Inferior parietal cortex (tissue), 1 donor: ENCODE data around the gene PPP1R12B.
"Not testable (repeated sequence)": the region's sequence is repeated elsewhere in the genome, so short reads cannot be mapped to it uniquely, and the experiment has no call there.

Experiments
- DNase-seq: peaks from one replicate; pipeline ENCODE4 v3.0.0-alpha.2; 2016; ENCODE audit errors: extremely low spot score

Gene PPP1R12B

GRCh38 chr1:202579806-202580205 lies 231.3 kb downstream of the PPP1R12B start:
- no peak for DNase-seq

DNA sequence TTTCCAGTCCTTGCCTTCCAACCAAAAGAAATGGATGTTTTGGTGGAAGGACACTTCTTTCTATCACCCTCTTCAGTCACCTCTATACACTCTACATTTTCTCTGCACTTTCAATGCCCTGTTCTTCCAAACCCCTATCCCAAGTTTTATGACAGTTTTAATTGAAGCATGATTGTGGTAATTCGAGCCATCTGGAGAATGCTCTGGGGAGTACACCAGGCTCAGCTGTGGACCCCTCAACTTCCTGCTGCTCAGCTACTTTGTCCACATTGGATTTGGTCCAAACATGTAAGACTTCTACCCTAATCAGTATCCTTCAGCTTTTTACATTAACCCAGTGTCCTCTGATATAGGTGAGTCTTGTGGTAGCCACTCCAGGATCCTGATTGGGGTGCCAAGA lies 232.1 kb downstream of the PPP1R12B start:
- no peak for DNase-seq

- not testable (repeated sequence) for DNase-seq
Observed at GRCh38 chr1:202582350-202582749, 233.9 kb downstream of the PPP1R12B start.

DNA sequence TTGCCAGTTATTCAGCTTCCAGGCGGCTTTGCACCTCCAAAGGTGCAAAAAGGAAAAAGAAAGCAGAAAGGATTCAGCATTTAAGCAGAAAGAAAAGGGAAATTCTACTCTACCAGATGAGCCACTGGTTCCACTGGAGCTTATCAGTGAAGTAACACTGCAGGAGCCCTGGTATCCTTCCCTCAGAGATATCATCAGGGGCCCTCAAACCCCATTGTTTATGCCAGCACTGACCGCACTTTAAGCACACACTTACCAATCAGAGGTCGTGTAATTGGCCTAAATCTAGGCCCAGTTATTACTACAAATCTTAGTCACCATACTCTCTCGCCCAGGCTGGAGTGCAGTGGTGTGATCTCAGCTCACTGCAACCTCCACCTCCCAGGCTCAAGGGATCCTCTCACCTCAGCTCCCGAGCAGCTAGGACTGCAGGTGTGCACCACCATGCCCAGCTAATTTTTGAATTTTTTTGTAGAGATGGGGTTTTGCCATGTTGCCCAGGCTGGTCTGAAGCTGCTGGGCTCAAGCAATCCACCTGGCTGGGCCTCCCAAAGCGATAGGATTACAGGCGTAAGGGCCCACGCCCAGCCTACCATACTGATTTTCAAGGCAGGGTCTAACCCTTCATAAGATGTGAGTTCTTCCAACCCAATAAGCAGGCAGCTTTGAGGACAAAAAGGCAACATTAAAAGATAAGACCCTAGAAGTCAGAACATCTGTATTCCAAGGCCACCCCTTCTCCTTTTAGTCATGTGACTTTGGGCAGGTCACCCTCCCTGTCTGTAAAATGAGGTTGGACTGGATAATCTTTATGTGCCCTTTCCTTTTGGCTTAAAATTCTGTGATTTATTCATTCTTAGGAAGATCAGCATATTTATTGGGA lies 236.4 kb downstream of the PPP1R12B start:
- DNase-seq: no peak

DNA sequence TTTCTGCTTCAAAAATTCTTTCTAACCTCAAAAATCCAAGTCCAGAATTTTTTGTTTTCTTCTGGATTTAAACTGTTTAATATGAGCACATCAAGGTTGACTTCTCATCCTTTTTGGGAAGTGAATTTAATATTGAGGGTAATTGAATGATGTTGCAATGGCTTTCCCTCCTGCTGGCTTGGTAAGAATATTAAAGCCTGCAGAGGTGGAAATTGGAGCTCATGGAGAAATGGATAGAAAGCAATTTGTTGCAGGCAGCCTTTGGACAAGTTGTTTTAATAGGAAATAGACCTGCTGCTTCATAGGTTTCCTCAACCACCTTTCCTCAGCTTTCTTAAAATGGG lies 237.1 kb downstream of the PPP1R12B start:
- DNase-seq: no peak

DNA sequence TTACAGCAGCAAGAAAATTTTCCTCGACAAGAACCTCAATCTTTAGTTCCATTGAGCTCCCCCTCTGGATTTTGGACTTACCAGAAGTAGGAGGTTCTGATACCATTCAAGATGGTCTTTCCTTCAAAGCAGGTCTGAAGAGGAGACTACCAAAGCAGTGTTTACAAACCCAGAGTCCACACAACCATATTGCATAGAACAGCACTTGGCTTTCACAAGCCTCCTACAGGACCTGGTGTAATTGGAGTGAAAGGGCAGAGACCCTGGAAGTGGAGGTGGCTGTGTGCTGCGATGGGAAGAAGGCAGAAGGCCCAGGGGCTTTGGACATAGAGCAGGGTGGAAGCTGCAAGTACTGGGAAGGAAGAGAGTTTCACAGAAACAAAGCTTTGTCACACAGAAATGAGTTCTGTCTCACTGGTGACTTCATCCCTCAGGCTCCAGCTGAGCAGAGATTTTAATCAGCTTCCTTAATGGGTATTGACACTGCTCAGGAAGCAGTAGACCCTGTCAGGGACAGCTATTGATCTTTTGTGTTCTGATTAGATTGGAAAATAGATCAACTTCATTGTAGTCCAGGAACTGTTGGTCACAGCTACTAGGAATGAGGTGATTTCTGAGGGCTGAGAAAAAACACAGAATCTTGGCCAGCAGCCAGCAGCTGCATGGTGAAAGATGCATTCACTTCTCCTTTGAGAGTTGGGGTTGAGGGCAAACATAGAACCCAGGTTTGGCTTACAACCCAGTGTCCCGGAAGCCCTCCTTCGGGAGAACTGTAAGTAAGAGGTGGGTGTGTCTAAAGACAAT lies 237.7 kb downstream of the PPP1R12B start:
- DNase-seq: peak; percentile 20

- no peak for DNase-seq
Observed at GRCh38 chr1:202586871-202587270, 238.4 kb downstream of the PPP1R12B start.

- no peak for DNase-seq
Observed at GRCh38 chr1:202587859-202588485, 239.5 kb downstream of the PPP1R12B start.

- DNase-seq: no peak
Observed at GRCh38 chr1:202588503-202589189, 240.1 kb downstream of the PPP1R12B start.

DNA sequence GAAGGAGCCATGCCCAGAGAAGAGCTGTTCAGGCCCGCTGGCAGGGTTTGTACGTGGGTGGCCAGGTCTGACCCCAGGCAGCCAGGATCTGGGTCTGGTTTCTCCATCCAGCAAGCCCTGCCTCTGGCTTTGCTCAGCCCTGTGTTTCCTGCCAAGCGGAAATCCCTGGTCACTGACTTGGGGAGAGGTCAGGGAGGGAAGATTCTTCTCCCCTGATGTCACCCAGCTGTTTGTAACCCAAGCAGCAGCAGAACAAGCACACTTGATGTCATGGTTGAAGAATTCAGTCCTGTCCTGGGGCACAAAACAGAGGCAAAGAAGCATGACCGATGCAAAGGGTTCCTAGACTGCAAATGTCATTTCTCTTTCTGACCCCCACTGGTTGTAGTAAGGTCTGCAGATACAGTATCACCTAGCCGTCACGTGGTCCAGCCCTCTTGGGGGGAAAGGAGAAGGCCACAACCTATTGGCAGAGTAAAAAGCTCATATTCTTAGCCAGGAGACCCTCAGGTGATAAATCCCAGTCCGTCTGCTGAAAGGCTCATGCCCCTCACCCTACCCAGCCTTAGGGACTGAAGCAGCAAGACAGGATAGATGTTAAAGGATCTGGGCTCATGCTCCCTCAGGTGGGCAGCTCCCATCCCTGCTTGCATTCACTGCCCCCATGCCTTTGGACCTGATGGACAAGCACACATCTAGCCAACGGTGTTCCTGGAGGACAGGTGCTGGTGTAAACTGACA lies 240.9 kb downstream of the PPP1R12B start:
- DNase-seq: no peak

DNA sequence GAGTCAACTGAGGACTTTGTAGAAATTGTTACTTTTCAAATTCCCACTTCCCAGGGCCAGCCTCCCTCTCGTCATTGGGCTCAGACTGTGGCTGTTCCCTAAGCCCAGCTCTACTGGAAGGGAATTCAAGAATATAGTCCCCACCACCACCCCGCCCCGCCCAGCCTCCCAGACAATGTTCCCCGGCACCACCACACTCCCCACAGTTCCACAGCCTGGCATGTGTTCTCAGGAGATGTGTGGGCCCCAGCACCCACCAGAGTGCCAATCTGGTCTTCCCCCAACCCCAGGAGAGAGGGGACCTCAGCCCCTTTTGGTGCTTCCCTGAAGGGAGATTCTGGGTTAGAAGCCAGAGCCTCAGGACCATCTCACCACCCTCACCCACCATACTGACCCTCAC lies 241.6 kb downstream of the PPP1R12B start:
- no peak for DNase-seq

GRCh38 chr1:202590975-202591411 lies 242.5 kb downstream of the PPP1R12B start:
- no peak for DNase-seq

DNA sequence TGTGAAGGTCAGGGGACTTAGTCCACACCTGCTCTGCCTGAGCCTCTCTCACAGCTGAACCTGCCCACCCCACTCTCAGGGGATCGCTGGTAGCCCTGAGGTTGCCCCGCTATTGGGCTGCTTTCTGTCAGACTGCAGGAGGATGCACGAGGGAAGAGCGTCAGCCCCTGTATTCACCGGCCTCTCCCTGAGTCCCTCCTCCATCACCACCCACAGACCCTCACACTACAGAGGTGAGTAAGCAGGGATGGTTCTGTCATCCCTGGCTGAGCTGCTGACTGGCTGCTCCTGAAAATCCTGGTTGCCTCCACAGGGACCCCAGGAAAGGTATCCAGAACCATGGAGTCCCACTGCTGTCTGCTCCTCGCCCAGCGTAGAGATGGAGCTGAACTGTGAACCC lies 243.0 kb downstream of the PPP1R12B start:
- DNase-seq: no peak

DNA sequence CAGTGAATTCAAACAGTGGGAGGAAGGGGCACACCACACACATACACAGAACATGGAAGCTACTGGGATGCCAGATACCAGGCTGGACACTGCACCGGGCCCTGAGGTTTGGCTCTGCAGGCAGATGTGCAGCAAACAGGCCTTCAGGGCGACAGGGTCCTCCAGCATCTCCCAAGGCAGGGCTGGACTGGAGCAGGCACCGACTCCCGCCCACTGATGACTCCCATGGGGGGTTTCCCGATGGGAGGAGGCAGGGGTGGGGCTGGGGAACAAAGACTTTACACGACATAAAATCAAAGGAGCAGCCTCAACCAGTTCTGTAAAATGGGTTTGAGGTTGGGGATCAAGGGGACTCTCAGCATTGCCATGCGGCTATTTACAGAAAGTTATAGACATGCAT lies 243.6 kb downstream of the PPP1R12B start:
- DNase-seq: no peak

DNA sequence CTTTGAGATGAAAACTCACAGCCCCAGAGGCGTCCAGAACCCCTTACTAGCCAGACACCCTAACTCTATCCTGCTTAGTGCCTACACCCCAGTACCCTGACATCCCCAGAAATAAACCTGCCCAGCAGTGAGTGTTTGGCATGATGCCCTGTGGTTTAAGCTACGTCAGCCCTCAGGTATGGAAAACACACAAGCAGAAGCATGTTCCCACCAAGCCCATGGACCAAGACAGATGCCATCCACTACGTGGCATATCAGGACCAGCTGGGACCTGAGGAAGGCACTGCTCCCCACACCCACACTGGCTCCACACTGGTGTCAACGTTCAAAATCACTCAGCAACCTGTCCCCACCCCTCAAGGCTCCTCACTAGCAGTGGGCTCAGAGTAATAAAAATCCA lies 245.3 kb downstream of the PPP1R12B start:
- no peak for DNase-seq

DNA sequence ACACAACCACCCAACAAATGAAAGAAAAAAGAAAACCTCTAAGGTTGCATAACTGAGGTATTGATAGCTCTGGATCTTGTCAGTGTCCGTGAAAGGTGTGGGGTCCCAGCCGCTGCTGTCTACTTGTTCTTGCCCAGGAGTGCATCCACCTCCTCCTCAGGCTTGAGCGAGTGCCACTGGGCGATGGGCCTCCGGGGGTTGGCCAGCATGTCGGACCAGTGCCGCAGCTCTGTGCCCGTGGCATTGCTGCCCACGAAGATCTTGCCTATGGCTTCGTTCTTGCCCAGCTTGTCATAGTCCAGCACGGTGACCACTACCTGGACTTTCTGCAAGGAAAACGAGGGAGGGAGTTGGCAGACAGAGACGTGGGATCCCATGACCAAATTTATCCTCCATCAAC lies 248.1 kb downstream of the PPP1R12B start:
- no peak for DNase-seq

DNA sequence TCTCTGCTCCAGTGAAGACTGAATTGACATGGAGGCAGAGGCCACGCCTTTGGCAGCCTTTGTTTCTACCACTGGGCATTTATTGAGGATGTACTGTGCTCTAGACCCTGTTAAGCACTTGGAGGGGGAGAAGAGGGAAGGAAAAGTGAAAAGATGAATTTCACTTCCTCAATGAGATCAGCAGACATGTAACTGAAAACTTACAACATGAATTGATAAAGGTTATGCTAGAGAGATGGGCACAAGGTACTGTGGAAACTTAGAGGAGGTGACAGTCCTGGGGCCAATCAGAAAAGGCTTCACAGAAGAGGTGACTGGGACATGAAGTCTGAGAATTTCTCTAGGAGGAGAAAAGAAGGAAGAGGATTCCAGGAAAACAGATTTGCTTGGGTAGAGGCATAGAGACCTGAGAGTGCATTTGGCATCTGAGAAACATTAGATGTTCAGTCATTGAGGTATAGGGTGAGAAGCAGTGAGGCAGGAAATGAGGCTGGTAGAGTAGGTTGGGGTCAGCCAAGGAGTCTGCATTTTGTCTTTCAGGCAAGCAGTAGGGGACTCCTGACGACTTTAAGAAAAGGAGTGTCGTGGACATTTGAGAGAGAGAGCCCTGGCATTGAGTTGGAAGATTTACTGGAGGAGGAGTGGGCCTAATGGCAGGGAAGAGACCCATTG lies 248.7 kb downstream of the PPP1R12B start:
- no peak for DNase-seq

DNA sequence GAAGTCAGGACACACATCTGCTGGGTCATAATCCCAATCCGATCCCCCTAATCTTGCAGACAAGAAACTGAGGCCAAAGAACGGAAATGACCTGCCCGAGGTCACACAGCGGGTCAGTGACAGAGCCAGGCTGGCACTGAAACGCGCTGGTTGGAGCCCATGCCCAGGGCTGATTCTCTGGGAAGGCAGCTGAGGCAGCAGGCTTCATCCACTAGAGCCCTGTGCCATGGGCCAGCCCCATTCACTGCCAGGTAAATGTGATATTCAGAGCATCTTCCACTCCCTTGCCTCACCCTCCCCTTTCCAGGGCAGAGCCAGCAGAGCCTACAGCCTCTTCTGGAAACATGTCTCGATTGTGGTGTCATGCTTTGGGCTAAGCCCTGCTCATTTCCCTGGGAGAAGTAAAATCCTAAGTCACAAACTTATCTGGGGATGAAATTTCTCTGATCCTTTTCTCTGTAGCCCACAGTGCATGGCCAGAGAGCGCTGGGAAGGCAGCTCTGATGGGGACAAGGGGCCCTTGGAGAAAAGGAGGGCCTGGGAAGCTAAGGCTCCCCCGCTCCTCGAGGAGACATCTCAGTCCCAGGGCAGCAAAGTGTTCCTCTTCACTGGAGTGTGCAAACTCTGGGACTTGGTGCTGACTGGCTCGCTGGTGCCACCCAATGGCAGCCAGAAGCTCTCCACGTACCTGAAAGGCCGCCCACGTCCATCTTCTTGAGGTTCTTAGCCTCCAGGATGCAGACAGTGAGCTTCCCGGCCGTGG lies 251.4 kb downstream of the PPP1R12B start:
- DNase-seq: peak; percentile 36

- no peak for DNase-seq
Observed at GRCh38 chr1:202600432-202601041, 252.0 kb downstream of the PPP1R12B start.
